Thyroid gland (tissue), 4 donors: ENCODE results near the gene POPDC3.

Experiments
- CTCF ChIP-seq, 6 experiments: fragments of 200-600 bp in 3 of 6; fragments of 450-650 bp in 3 of 6; sonication (generic) in 3 of 6; IDR thresholded peaks; one replicate each; pipeline ENCODE4 v1.5.1; 2016 to 2019; ENCODE audit warnings: antibody characterized with exemption in 6 of 6, mild to moderate bottlenecking in 2 of 6, inconsistent platforms in 1 of 6, moderate library complexity in 1 of 6
- POLR2A ChIP-seq, 2 donors: fragments of 450-650 bp; IDR thresholded peaks; one replicate each; pipeline ENCODE4 v1.6.1; 2017; ENCODE audit warnings: antibody characterized with exemption in 2 of 2, mild to moderate bottlenecking in 2 of 2, moderate library complexity in 1 of 2

GRCh38 chr6:105186576-105186975 lies 6.8 kb upstream of the POPDC3 start:
- TF ChIP-seq CTCF (IDR thresholded peaks at IDR 0.05) (no peak), POLR2A (IDR thresholded peaks at IDR 0.05) (no peak)
